Suppressor macrophage treated with lipopolysaccharide for 4 hours (primary cell): ENCODE data around the gene TOM1L2.

Experiments used
- DNase-seq: peaks from one replicate; pipeline ENCODE4 v3.0.0-alpha.2; 2020

The TOM1L2 gene

DNA sequence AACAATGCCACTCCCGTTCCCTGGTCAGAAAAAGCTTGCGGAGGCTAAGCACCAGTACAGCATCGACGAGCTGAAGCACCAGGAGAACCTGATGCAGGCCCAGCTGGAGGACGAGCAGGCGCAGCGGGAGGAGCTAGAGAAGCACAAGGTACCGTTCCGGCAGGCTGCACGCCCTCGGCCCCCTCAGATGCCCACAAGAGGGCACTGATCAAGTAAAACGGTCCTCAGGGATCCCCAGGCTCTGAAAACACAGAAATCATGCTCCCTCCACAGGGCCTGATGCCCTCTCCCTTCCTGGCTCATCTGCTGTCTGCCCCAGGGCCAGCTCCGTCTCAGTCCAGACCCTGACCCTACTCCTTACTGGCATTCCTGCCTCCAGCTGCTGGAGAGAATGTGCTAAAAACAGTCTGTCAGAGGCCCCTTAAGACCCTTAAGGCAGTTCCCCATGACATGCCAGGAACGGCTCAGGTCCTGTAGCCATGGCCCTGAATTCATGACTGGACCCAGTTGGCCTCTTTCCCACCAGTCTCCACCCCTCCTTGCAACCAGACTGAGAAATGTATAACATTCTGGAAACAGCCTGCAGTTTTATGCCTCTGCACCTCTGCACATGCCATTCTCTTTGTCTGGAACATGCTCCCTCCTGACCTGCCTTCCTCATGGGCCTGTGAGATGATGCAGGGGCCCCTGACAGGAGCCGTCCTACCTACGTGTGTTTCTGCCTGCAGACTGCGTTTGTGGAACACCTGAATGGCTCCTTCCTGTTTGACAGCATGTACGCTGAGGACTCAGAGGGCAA, 22.3 kb upstream of the TOM1L2 start:
- peak; percentile 27 for DNase-seq

GRCh38 chr17:17993852-17994251, 21.7 kb upstream of the TOM1L2 start:
- no peak for DNase-seq

GRCh38 chr17:17993366-17993765, 21.2 kb upstream of the TOM1L2 start:
- no peak for DNase-seq

DNA sequence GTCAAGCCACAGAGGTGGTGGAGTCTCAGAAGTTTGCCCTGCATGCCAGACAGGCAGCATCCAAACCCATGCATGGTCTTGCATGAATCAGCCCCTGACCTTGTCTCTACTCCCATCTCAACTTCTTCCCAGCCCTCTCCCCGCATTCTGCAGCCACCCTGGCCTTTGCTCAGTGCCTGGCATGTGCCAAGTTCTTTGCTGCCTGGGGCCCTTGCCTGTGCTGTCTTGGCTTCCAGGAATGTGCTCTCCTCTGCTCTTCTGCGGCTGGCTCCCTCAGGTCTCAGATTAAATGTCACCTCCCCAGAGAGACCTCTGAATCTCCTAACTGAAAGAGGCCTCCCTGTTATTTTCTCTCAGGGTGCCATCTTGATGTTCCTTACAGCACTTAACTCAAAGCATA, 18.1 kb upstream of the TOM1L2 start:
- no peak for DNase-seq

DNA sequence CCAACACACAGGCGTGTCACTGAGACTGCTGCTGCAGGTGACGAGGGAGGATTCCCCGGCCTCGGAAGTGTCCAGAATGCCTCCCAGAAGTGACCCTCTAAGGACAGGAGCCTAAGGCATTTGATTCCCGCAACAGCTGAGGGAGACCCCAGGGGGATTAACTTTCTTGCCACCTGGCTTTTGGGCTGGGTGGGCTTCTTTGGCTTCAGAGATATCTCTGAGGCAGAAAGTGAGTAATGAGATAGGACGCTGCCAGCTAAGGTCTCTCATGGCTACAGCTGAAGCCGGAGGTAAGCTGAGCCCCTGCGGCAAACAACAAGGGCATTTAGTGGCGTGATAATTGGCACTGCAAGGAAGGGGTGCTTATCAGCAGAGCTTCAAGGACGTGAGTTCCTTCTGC, 17.4 kb upstream of the TOM1L2 start:
- DNase-seq: no peak

- DNase-seq: no peak
Measured at GRCh38 chr17:17989081-17989480, 16.9 kb upstream of the TOM1L2 start.

- DNase-seq: no peak
Measured at GRCh38 chr17:17988427-17988945, 16.3 kb upstream of the TOM1L2 start.

DNA sequence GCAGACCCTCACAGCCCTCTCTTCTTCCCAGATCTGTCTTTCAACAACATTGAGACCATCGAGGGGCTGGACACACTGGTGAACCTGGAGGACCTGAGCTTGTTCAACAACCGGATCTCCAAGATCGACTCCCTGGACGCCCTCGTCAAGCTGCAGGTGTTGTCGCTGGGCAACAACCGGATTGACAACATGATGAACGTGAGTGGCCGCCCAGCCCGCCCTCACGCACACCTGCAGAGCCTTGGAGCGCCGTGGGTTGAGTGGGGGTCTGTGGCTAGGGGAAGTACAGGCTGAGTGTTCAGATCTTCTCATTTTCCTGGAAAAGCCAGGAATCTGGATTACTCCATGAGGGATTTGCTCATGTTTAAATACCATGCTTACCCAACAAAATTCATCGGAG, 15.7 kb upstream of the TOM1L2 start:
- no peak for DNase-seq

DNA sequence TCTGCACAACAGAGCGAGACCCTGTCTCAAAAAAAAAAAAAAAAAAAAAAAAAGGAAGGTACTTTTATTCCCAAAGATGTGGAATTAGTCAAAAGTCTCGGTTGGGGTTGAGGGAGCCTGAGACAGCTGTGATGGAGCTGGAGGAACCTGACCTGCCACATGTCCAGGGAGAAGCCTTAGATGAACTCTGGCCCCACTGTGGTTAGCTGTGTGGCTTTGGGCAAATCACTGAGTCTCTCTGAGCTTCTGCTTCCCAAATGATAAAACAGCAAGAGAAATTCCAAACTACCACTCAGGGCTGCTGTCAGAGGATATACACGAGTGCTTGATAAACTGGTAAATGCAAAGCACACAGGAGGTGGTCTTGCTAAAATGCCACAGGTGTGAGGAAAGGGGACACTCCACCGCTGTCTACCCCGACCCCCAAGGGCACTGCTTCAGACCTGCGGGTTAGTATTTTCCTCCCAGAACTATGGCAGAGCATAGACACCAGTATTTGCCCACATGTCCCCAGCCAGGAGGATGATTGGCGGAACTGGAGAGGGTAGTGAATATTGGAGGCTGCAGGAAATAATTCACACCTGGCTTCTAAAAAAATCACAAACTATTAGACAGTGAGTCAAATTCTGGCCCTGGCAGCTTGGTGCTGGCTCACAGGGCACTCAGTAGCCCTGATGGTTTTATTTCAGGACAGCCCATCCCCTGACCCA, 15.1 kb upstream of the TOM1L2 start:
- DNase-seq: no peak

DNA sequence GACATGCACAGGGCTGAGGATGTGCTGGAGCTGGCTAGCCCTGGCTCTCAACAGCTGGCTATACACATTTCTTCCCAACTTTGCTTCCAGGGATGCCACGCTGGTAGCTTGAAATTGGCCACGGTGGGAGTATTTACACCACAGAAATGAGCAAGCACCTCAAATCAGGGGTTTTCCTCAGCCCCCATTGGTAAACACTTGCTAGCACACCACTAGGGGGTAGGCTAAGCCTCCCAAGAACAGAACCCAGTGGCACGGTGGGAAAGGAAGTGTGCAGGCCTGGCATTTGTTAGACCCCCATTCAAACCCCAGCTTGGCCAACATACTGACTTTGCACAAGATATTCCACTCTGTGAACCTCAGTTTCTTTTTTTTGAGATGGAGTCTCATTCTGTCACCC, 13.4 kb upstream of the TOM1L2 start:
- peak; percentile 10 for DNase-seq

- DNase-seq: no peak
Measured at GRCh38 chr17:17985153-17985552, 13.0 kb upstream of the TOM1L2 start.

DNA sequence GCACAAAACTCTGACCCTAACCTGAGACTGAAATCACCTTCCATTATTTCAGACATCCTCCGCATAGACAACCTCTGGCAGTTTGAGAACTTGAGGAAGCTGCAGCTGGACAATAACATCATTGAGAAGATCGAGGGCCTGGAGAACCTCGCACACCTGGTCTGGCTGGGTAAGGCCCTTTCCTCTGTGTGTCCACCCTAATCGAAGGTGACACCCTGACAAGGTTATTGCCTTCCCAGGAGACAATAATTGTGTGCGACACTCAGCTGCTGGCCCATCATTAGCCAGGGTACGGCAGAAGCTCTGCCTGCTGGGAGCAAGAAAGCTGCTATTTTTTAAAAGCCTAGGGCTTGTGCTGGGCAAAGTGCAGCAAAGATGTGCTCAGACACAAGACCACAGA, 11.6 kb upstream of the TOM1L2 start:
- DNase-seq: no peak

DNA sequence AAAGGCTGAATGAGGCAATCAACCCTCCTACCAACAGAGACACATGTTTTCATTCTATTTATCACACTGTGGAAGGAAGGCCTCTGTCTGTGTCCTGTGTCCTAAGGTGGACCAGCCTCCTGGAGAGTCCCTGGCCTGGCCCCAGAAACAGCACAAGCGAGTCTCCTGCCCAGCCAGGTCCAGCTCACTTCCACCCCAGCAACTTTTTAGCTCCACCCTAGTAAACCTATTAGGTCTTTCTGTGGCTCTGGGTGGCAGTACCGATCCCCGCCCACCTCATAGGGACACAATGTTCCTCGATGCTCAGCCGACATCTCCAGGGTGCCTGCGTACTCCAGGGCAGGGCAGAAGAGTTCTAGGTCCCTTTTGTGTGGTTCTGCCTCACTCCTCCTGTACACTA, 11.2 kb upstream of the TOM1L2 start:
- no peak for DNase-seq

DNA sequence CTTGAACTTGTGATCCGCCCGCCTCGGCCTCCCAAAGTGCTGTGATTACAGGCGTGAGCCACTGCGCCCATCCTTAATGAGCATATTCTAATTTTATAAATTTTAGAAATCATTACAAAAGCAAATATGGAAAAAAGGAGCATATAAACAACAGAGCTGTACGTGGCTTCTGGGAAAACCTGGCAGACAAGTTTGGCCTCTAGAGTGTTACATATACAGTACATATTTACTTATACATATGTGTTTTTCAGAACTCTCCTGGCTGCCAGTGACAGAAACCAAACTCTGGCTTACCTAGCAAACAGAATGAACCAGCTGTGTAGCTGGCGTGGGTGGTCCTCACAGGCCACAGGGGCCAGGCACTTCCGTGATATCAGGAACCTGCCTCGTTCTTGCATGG, 10.6 kb upstream of the TOM1L2 start:
- DNase-seq: no peak

GRCh38 chr17:17981330-17981729, 9.1 kb upstream of the TOM1L2 start:
- no peak for DNase-seq

- DNase-seq: no peak
Measured at GRCh38 chr17:17979778-17980177, 7.6 kb upstream of the TOM1L2 start.

DNA sequence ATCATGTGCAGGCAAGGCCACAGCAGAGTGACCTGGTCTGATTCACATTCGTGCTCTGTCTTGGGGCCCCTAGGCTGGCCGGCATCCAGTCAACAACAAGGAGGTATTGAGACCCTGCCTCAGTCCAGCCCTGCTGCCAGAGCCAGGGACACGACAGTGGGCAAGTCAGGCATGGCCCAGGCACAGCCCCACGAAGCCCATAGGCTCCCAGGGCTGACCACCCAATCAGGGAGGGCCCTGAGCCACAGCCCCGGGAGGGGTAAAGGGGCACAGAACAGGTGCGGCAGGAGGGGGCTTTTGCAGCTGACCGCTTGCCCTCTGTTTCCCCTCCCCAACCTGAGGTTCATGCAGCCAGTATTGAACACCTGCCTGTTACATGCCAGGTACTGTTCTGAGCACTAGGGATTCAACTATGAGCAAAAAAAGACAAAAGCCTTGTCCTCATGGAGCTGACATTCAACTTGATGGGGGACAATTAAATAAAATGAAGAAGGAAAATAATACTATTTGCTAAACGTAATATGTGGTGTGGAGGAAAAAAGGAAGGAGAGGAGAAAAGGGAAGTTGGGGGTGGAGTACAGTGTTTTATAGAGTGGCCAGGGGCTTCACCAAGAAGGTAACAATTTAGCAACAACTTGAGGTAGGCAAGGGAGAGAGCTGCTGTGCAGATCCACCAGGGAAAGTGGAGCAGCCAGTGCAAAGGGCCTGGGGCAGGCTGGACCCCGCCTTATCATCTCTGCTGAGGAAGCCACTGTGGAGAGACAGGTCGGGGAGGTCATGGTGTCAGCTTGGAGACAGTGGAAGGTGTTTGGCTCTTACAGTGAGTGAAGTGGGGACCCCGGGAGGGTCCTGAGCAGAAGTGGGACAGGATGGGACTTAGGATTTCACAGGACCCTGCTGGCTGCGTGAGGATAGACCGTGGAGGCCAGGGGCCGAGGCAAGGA, 6.6 kb upstream of the TOM1L2 start:
- peak; percentile 14 for DNase-seq

DNA sequence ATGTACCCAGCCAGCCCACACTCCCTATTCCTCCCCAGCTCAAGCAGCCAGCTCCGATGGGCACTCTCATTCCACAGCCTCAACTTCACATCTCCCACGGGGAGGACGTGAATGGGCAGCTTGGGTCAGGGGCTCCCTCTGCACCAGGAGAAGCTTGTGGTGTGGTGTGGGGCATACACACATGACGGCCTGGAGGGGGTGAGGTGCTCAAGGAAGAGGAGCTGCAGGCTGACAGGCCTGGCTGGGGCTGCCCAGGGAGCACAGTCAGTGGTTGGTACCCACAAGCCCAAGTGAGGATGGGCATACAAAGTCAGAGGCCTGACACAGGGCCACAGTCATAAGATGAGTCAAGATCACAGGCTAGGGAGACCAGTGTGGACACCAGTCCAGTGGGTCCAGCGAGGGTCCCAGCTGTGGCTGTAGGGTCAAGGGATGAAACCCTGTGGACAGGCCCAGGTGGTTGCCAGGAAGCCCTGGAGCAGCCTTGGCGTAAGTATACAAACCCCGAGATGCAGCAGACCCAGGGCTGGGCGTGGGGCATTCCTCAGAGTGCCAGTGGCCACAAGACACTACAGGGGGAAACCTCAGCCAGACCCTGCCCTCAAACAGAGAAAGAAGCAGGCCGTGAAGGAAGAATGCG, 4.9 kb upstream of the TOM1L2 start:
- DNase-seq: no peak

DNA sequence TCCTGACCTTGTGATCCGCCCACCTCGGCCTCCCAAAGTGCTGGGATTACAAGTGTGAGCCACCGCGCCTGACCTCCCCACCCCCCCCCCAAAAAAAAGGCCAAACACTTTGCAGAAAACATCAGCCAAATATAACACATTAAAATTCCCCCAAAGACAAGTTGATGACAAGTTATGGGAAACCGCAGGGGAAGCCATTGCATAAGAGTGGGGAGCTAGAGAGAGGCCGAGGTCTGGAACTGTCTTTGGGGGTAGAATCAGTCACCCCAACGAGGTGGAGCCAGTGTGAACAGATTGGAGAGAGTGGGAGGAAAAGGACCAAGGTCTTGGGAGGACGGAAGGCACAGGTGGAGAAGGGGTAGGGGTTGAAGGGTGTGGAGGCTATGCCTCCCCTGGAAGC, 3.2 kb upstream of the TOM1L2 start:
- peak; percentile 65 for DNase-seq

- DNase-seq: no peak
Measured at GRCh38 chr17:17972952-17973254, 703 bp upstream of the TOM1L2 start.

DNA sequence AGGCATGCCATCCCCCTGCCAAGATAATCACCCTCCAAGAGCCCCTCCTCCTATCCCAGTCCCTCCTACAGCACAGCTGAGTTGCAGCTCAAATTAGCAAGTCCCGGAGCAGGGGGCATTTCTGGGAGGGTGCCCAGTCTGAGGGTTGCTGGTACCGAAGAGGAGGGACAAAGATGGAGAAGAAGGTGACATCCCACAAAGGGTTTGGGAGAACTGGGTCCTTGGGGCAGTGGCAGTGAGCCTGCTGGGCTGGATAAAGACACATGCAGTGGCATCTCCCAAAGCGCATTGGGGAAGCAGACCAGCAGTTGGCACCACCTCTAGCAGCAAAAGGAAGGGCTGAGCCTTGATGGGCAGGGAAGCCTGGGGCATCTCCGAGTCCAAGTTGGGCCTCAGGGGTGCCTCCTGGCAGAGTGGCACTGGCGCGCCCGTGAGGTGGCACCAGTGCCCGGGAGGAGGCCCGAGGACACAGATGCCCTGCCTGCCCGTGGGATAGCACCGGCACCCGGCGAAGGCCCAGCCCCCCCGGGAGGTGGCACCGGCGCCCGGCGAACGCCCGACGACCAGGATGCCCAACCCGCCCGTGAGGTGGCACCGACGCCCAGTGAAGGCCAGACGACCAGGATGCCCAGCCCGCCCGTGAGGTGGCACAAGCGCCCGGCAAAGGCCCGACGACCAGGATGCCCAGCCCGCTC, 622 bp downstream of the TOM1L2 start:
- no peak for DNase-seq

GRCh38 chr17:17970699-17971430, 1.3 kb downstream of the TOM1L2 start:
- no peak for DNase-seq
